HG03469 (cell line): Measurements from ENCODE around the gene TTC28.

ENCODE experiments used
- ATAC-seq: cut with Tn5 transposase; IDR thresholded peaks from one replicate; pipeline ENCODE4 v1.9.1; 2021; ENCODE audit warnings: mild to moderate bottlenecking, moderate library complexity, moderate number of reproducible peaks; ENCODE audit not compliant: unreplicated experiment

TTC28 gene

DNA sequence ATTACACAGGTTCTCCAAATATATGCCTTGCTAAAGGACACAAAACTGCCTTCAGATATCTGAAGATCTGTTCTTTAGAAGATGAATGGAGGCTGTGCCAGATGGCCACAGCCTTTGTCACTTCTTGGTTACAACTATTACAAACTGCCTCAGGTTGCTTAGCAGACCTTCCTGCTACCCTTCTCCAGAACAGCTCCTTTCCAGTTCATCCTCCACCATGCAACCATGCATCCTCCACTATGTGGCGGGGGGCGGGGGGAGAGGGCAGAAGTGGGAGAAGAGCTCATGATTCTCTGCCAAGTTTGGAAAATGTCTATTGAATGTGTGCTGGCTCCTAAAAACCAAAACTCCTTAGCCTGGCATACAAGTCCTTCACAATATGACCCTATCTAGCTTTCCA is 267.5 kb downstream of the TTC28 start:
- no peak for ATAC-seq

DNA sequence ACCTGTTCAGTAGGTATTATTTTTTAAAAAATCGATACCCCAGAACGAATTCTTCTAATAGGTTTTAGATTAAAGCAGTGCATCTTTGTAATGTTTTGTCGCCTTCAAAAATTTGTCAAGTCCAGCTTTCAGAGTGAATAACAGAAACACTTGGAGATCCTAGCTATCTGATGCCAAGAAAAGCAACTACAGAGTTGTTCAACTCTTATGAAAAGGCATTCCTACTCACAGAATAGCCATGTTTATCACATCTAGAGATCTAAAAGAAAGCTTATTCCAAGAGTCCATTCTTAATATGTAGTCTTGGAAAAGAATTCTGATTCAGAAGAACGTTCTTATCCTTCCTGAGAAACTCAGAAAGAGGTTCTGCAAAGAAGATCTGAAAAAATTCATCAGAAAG is 268.5 kb downstream of the TTC28 start:
- no peak for ATAC-seq

DNA sequence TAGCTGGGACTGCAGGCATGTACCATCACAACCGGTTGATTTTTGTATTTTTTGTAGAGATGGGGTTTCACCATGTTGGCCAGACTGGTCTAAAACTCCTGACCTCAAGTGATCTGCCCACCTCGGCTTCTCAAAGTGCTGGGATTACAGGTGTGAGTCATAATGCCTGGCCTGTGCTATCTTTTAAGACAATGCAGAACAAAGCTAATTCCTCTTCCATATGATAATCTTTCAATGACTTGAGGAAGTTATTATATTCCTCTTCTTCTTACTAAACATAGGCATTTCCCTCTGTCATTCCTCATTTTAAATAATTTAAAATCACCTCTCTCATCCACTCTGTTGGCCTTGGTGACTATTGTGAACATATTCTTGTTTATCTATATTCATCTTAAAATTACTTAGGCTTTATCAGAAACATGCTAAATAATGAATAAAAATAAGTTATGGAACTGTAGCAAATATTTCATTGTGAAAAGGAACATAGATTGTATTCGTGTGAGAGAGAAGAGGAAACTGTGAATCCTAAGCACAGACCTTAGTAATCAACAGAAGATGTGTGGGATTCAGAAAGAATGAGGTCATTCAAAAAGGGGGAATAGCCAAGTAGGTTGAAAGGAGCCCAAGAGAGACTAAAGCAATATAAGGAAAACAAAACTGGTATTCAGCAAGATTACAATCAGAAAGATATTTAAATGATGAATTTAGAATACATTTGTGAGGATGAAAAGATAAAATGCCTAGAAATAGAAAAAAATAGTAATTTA is 269.4 kb downstream of the TTC28 start:
- ATAC-seq = no peak

DNA sequence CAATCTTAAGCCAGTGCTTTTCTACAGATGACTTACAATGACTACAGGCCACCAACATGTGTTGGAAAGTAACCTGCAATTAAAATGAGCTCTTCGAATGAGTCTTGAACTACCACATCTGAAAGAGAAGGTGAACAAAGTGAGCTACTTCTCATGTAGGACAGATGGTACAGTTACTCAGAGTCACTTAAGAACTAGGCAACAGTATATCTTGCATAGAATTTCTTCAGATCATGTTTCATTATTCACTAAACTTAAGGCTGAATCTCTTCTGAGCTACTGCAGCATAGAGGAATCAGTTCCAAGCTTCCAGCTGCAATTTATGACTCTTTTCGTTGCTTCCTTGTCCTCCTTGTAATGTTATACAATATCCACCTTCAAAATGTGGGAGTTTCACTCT is 270.9 kb downstream of the TTC28 start:
- no peak for ATAC-seq

DNA sequence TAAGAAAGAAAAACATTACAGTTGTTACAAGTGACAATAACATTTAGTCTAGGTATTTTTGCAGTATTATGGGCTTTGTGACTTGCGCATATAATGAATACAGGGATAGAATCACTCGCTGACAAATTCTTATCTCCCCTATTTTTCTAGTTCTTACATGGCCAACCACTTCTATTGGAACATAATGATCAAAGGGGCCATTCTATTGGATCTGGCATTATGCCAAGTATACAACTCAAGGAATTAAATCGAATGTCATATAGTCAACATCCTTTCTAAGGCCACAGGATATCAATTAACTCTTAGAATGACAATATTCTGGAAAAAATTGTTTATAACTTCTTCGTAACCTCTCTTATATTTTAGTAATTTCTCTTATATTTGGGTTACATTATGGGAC is 272.0 kb downstream of the TTC28 start:
- ATAC-seq = no peak

DNA sequence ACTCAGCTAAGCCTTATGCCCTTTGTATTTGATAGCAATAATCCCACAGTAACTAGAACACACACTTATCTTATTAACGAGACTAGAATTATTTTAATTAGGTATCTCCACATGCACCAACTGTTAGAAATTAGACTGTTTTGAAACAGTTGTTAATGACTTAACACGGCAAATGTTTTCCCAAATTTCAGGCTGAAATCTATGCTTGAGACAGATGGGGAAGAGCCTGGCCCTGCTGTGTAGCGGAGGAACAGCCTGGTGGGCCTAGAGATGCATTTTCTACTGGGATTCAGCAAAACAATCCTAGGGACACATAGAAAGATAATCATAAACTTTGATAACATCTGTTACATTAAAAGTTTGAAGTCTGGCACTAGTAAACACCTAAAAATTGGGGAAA is 273.4 kb downstream of the TTC28 start:
- no peak for ATAC-seq

DNA sequence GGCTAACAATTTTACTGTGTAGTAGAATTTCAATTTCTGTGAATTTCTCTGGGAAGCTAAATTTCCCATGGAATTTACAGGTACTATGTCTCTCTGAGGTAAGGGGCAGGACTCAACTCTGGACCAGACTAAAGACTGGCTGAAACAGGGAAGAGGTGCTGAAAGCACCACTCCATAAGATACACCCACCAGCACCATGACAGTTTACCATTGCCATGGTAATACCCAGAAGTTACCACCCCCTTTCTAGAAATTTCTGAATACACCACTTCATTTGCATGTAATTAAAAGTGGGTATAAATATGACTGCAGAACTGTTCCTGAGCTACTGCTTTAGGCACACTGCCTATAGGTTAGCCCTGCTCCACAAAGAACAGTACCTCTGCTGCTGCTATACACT is 274.1 kb downstream of the TTC28 start:
- no peak for ATAC-seq

DNA sequence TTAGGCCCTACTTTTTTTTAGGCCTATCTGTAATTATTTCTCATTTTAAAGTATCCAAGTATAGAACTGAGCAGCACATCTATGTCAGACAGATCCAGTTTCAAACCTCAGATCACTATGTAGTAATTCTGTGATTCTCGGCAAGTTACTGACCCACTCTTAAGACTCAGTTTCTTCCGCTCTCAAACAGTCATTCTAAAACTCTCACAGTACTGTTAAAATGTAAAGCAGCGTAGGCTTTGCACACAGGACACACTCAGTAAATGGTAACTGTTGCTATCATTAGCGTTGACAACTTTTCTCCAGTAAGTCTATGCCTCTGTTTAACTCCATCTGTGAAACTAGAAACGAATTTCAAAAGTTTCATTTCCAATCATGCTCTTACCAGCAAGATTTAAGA is 277.1 kb downstream of the TTC28 start:
- no peak for ATAC-seq

DNA sequence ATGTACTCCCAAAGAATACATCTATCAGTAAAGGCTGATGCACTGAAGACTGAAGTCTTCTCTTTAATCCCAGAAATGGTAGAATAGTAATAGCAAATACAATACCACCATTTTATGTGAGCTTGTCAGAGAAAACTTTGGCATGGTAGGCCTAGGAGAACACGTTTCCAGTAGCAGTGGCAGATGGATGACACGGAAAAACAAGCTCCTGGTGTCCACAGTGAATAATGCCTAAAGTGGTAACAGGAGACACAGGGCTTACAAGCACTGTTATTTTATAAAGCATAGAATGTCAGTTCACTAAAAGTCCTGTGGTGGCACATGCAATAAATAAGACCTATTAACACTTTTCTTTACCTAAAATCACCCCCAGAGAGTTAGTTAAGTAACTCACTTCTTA is 277.6 kb downstream of the TTC28 start:
- ATAC-seq = no peak

DNA sequence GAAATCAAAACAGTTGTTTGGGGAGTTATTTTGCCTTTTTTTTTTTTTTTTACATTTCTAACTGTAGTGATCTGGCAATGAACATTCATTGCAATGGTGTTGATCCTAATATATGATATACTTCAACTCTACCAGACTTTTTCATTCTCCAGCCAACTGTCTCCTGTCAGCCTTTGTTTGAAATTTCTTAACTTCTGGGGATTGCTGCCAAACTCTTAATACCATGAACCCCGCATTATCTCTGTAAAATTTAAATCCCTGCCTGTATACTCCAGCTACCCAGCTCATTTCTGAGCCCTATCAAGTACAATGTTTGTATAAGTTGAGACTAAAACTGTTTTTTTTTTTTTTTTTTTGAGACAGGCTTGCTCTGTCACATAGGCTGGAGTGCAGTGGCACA is 280.7 kb downstream of the TTC28 start:
- no peak for ATAC-seq

DNA sequence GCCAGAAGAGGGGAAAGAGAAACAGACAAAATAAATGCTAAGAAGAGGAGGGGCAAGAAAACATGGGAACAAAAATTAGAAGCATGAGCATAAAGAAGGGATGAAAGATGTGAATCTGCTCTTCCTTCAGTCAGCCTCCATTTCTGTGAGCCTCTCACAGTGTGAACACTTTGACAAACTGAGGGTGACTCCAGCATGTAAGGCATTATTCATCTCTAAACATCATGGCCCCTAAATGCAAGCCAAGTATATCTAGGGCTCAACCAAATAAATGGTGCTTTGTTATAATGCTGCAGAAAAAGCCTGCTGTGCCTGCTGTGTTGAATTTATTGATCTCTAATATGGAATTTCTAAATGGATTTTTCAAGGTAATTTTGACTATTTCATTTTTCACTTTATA is 281.3 kb downstream of the TTC28 start:
- no peak for ATAC-seq

DNA sequence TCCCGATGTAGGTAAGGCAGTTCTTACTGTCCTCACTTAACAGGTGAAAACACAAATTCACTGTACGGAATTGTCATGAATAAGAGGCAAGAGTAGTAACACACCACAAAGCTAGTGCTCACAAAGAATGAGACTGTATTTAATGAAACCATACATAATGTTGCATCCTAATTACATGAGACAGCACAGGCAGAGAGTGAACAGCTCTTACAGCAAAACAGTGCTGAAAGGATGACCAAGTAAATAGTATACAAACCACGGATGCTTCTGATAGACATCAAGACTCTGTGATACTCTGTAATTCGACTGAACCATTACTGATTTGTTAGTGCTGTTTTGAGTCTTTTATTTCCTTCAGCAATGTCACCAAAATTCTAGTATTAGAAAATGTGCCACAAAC is 282.3 kb downstream of the TTC28 start:
- no peak for ATAC-seq

DNA sequence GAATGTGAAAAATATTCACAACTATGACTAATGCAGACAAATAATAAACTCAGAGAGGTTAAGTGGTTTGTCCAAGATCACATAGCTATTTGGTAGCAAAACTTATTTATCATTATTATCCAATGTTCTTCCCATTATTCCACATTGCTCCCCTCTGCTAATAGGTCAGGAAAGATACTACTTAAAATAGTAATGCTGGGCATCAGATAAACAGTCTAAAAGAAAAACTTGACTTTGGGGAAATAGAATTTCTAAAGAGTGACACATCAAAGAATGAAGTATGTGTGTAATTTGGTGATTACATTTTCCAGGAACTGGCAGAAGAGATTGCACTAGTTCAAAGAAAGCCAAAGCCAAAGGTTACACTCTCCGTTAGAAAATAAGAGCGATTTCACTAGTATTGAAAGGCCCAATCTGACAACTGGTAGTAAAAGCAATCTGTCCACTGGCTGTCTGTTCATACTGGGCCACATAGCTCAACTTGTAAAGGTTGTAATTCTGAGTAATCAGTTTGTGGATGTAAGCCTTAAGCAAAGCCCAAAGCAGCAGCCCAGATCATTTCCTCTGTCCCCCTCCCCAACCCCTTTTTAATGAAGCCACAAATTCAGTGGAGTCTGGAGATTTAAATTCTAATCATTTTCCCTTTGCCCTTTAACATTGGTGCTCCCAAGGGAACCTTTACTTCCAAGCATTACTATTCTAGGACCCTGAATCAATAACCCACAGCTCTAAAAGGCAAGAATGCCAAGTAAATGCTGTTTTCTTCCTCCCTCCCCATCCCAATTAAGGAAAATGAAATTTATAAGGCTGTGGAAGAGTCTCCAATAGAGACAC is 283.5 kb downstream of the TTC28 start:
- no peak for ATAC-seq

DNA sequence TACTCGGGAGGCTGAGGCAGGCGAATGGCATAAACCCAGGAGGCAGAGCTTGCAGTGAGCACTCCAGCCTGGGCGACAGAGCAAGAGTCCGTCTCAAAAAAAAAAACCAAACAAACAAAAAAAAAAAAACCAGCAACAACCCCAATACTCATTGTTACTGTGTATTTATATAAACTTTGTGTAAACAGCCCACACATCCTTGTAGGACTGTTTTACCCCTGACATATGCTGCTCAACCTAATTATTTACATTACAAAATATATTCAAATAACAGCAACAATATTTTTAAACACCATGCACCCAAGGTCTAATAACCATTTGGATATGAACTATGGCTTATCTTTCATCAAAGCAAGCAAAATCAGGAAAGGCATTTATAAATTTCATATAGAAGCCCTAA is 284.1 kb downstream of the TTC28 start:
- ATAC-seq = no peak

DNA sequence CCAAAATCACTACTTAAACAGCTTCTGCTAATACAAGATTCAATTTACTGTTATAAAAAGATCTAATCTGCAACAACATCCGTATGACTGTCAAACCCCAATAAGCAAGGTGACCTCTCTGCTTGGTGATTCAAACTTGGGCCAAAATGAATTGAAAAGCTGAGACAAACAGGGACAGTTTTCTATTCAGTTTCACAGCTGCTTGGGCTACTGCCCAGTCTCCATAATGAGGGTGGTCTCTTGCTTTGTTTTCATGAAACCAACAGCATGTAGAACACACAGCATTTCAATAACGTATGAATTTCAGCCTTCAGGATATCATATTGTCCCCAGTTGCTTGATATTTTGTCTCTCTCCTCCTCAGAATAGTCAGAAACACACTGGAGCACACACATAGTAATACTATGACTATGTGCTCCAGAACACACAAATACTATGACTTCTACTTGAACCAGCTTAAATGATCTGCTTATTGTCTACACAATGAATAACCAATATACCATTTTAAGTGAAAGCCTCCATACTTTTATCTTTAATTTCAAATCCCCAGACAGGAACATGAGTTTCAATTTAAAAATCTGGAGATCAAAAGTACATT is 285.0 kb downstream of the TTC28 start:
- ATAC-seq = no peak

DNA sequence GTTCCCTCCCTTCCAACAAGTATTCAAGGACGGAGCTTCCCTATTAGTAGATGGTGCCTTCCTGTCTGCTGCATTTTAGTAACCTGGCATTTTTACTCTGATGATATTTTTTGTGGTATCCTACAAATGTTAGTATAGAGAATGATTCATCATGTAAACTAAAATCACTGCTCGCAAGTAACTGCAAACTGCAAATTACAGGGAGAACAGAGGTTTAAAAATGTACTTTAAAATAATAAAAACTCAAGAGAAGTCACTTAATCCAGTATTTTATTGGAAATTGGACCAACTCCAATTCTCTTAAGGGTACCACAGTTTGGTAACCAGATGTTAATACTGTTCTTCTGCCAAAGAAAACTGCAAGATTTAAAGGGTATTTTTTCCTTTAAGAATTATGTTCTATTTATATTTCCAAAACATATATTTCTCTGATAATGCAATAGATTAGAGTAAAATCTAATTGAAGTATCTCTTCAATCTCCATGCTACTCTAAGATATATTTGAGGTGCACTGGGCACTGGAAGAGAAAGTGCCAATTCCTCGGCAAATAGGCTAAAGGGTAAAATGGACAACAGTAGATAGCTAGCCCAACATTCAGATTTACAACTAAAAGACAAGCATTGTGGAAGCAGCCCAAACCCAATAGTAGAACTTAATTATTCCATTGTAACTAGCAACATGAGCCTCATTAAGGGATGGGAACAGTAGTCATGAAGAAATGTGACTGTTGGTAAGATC is 298.0 kb downstream of the TTC28 start:
- no peak for ATAC-seq

DNA sequence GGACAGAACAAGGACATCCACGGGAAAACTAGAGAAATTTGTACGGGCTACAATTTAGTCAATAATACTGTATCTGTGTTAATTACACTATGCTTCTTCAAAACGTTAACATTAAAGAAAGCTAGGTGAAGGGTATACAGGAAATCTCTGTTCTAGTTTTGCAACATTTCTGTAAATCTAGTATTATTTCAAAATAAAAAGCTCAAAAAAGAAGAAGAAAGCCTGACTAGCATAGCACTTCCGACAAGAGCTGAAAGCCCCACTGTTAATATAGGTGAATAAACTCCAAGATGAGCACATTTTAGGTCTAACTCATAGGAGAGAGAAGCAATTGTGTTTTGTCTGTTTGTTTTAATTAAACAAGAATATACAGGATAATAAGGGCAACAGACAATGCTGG is 299.7 kb downstream of the TTC28 start:
- ATAC-seq = no peak

DNA sequence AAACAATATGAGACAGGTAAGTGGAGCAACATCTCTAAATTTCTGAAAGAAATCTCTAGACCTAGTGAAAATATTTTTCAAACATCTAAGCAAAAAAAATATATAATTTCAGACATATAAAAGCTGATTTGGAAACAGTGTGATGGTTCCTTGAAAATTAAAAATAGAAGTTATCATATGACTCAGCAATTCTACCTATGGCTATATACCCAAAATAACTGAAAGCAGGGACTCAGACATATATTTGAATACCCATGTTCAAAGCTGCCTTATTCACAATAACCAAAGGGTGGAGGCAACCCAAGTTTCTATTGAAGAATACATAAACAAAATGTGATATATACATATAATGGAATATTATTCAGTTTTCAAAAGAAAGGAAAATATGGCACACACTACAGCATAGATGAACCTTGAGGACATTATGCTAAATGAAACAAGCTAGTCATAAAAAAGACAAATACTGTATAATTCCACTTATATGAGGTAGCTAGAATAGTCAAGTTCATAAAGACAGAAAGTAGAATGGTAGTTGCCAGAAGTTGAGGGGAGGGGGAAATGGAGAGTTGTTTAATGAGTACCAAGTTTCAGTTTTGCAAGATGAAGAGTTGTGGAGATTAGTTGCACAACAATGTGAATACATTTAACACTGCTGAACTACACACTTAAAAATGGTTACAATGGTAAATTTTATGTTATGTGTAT is 300.4 kb downstream of the TTC28 start:
- ATAC-seq = no peak

DNA sequence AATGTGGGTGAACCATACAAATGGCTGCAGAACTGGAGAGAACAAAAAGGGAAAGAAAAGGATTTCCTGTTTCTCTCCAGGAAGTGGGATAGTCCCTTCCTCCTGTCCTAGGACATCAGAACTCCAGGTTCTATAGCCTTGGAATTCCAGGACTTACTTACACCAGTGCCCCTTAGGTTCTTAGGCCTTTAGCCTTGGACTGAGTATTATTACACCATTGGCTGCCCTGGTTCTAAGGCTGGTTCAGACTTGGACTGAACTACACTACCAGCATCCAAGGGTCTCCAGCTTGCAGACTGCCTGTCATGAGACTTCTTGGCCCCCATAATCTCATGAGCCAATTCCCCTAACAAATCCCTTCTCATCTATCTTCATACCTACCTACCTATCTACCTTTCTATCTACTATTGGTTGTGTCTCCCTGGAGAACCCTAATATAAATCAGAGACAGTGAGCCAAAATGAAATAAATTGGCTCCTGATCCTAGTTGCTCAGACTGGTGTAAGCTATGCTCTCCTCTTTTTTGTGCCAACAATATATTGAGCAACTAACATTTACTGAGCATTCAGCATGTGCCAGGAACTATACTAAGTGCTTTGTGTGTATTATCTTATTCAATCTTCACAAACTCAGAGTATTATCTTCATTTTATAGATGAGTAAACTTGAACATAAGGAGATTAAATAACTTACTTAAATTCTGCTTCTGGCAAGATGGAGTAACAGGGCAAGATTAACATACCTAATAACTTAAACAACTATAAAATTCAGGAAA is 303.7 kb downstream of the TTC28 start:
- ATAC-seq = no peak

DNA sequence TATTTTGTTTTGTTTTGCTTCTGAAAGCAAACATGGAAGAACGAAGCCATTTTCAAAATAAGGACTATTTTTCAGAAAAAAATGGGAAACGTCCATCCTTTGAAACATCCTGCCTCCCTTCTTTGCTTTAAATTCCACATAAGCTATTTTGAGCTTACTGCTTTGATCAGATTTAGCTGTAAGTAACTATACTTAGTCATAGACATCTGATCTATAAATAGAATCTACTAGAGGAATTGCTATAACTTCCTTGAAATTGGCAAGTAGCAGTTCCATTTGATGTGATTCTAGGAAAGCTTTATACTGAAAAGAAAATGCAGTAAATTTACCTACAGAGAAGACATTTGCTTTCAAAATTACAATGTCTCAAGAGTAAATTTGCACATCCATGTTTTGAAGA is 305.8 kb downstream of the TTC28 start:
- ATAC-seq = no peak
